B cell (primary cell): ENCODE data around the gene CNTNAP1. TPM values are rescaled to one million over a fixed set of nuclear protein-coding genes. Genes with fewer than 3 reads are reported as not detected.

Source experiments
- ATAC-seq: fragments of 200-7000 bp; cut with Tn5 transposase; one replicate; pipeline ENCODE4 v1.10.0; 2021; ENCODE audit warnings: low read depth, mild to moderate bottlenecking, moderate number of reproducible peaks, moderate library complexity
- CTCF ChIA-PET: fragments of 350-600 bp; sonication (Branson Sonifier 250); formaldehyde crosslinking; loops from one replicate; lab custom pipeline; 2021; ENCODE audit warnings: antibody characterized with exemption, inconsistent platforms; lab: Charles Lee
- POLR2A ChIA-PET: fragments of 350-600 bp; sonication (Branson Sonifier 250); formaldehyde crosslinking; loops from one replicate; lab custom pipeline; 2021; ENCODE audit warnings: antibody characterized with exemption; lab: Charles Lee
- DNase-seq: peaks from one replicate; pipeline ENCODE4 v3.0.0; 2013
- H2AFZ ChIP-seq: 2 replicates; pipeline ENCODE4 v1.6.1; 2012; ENCODE audit warnings: mild to moderate bottlenecking, low read depth, low read length; ENCODE audit not compliant: insufficient read depth, poor library complexity, severe bottlenecking
- H3K27ac ChIP-seq, 2 donors: 1 replicate in 1 of 2; 2 replicates in 1 of 2; pipeline ENCODE4 v1.5.1; 2012 to 2013; ENCODE audit warnings: low read length in 2 of 2, mild to moderate bottlenecking in 2 of 2, moderate library complexity in 1 of 2
- H3K27me3 ChIP-seq, 4 experiments: fragments of 200-600 bp in 1 of 4; sonication (generic) in 1 of 4; replicated peaks in 1 of 4; 1 replicate in 2 of 4; 2 replicates in 2 of 4; pipeline versions ENCODE4 v1.6.1 to v1.7.0; 2013 to 2016; ENCODE audit warnings: low read length in 3 of 4, mild to moderate bottlenecking in 2 of 4, mixed read lengths in 1 of 4, moderate library complexity in 1 of 4; ENCODE audit not compliant: insufficient read depth in 4 of 4, control insufficient read depth in 3 of 4; ENCODE audit errors: control extremely low read depth in 1 of 4
- H3K36me3 ChIP-seq, 2 experiments: replicated peaks in 1 of 2; 1 replicate in 1 of 2; 2 replicates in 1 of 2; pipeline versions ENCODE4 v1.6.1 to v1.7.1; 2013; ENCODE audit warnings: low read length in 1 of 2; ENCODE audit not compliant: insufficient read depth in 2 of 2, control insufficient read depth in 1 of 2; ENCODE audit errors: control extremely low read depth in 1 of 2, extremely low read depth in 1 of 2
- H3K4me1 ChIP-seq, 2 donors: fragments of 200-600 bp in 1 of 2; sonication (generic) in 1 of 2; 1 replicate in 1 of 2; 2 replicates in 1 of 2; pipeline versions ENCODE4 v1.5.1 to v1.6.1; 2013 to 2017; ENCODE audit warnings: low read length in 2 of 2; ENCODE audit not compliant: control insufficient read depth in 2 of 2, insufficient read depth in 2 of 2
- H3K4me2 ChIP-seq: replicated peaks from 2 replicates; pipeline ENCODE3; 2012; ENCODE audit warnings: mild to moderate bottlenecking, low read depth, low read length; ENCODE audit not compliant: poor library complexity, severe bottlenecking
- H3K4me3 ChIP-seq, 5 experiments: fragments of 200-600 bp in 1 of 5; sonication (generic) in 1 of 5; 1 replicate in 3 of 5; 2 replicates in 2 of 5; pipeline versions ENCODE4 v1.5.1 to v1.7.0; 2011 to 2016; ENCODE audit warnings: low read length in 4 of 5, mild to moderate bottlenecking in 4 of 5, low read depth in 2 of 5, control low read depth in 1 of 5, moderate library complexity in 1 of 5; ENCODE audit not compliant: insufficient read depth in 1 of 5; ENCODE audit errors: control extremely low read depth in 1 of 5, extremely low read depth in 1 of 5
- H3K79me2 ChIP-seq: fragments of 200-600 bp; sonication (generic); one replicate; pipeline ENCODE4 v1.6.0; 2016; ENCODE audit warnings: low read length; ENCODE audit not compliant: control insufficient read depth, insufficient read depth
- H3K9ac ChIP-seq: fragments of 200-600 bp; sonication (generic); 2 replicates; pipeline ENCODE4 v1.6.1; 2017; ENCODE audit warnings: mild to moderate bottlenecking, low read length, moderate library complexity
- H3K9me3 ChIP-seq, 3 donors: one replicate each; pipeline versions ENCODE4 v1.6.1 to v1.7.1; 2013; ENCODE audit warnings: low read length in 2 of 3; ENCODE audit not compliant: control insufficient read depth in 2 of 3, insufficient read depth in 1 of 3; ENCODE audit errors: control extremely low read depth in 1 of 3
- H4K20me1 ChIP-seq: 2 replicates; pipeline ENCODE4 v1.6.0; 2012; ENCODE audit warnings: mild to moderate bottlenecking, low read length; ENCODE audit not compliant: insufficient read depth, control insufficient read depth, poor library complexity, severe bottlenecking
- H3K27ac Mint-ChIP-seq: one replicate; pipeline ENCODE4 v1.8.0; 2021; ENCODE audit warnings: mixed read lengths
- H3K27me3 Mint-ChIP-seq: one replicate; pipeline ENCODE4 v1.8.0; 2021; ENCODE audit warnings: mixed read lengths
- H3K4me1 Mint-ChIP-seq: one replicate; pipeline ENCODE4 v1.8.0; 2021; ENCODE audit warnings: mixed read lengths
- H3K4me3 Mint-ChIP-seq: one replicate; pipeline ENCODE4 v1.8.0; 2021; ENCODE audit warnings: mixed read lengths
- H3K9me3 Mint-ChIP-seq: one replicate; pipeline ENCODE4 v1.8.0; 2022; ENCODE audit warnings: mixed read lengths; ENCODE audit not compliant: insufficient read depth
- CTCF ChIP-seq: fragments of 200-600 bp; IDR thresholded peaks from one replicate; pipeline ENCODE4 v1.8.0; 2022; ENCODE audit warnings: antibody characterized with exemption, mild to moderate bottlenecking
- EZH2 ChIP-seq: IDR thresholded peaks from 2 replicates; pipeline ENCODE4 v1.6.1; 2012; ENCODE audit warnings: borderline replicate concordance, low read depth, mild to moderate bottlenecking, moderate library complexity, low read length; ENCODE audit not compliant: insufficient read depth, poor library complexity, severe bottlenecking
- WGBS: methylation state at CpG from one replicate; pipeline ENCODE4 v1.1.5; 2013; ENCODE audit warnings: missing lambda C conversion rate; ENCODE audit not compliant: insufficient coverage; 5-methylcytosine and 5-hydroxymethylcytosine counted together
- intact Hi-C: fragments of 100-400 bp; cut with micrococcal nuclease; formaldehyde crosslinking; loops from one replicate; pipeline ENCODE4 v1.10.0; 2022
- polyA plus RNA-seq: library from polyadenylated mRNA; depleted of rRNA; stranded (reverse); fragments of >200 nt; gene quantifications from 2 replicates; pipeline ENCODE4 v1.2.3, GENCODE V29; 2012
- total RNA-seq, 2 donors: library from RNA; stranded (reverse); fragments of 120-200 nt in 1 of 2; gene quantifications; 1 replicate in 1 of 2; 2 replicates in 1 of 2; pipeline versions ENCODE4 v1.2.3 to v1.2.4, GENCODE V29; 2013 to 2022

The CNTNAP1 gene
- total and polyA plus RNA-seq, 2 donors (not counting 1 experiment from before 2014, with no cell fraction given): 3.5 to 4.7 TPM

GRCh38 chr17:42655528-42655927 lies 26.8 kb upstream of the CNTNAP1 start:
- POLR2A ChIA-PET: no interaction called here
- H3K9ac ChIP-seq: no peak overlapping the region
- no peak overlapping the region for H2AFZ ChIP-seq
- no peak overlapping the region for H3K4me2 ChIP-seq
- intact Hi-C loops: no loop called here
- no peaks in the 10 kb centered on the region for H3K79me2 ChIP-seq
- no peak for DNase-seq
- no peak overlapping the region for H3K4me3 ChIP-seq
- TF ChIP-seq CTCF (no peak), EZH2 (no peak)
- Mint-ChIP-seq H3K4me3 (peak overlapping the region; percentile 11), H3K27me3 (peaks cover 25% of the 10 kb centered on the region), H3K9me3 (no peaks in the 10 kb centered on the region), H3K27ac (no peak overlapping the region), H3K4me1 (peaks cover 34% of the 10 kb centered on the region)
- H3K9me3 ChIP-seq: peaks cover 0 to 4% (median 0%) of the 10 kb centered on the region in 3 donors
- H4K20me1 ChIP-seq: no peaks in the 10 kb centered on the region
- peaks cover 20 to 23% of the 10 kb centered on the region in 2 donors for H3K4me1 ChIP-seq
- no CpG with 5 or more reads among the region's 2 CpGs for whole genome bisulfite sequencing
- no peaks in the 10 kb centered on the region for H3K36me3 ChIP-seq
- no peak overlapping the region for H3K27ac ChIP-seq
- CTCF ChIA-PET: interaction anchor here (1.1 kb wide), 1 partner anchor 77 kb away, joined by 3 read pairs; no protein-coding TSS in a partner anchor
- ATAC-seq: no peak
- peaks cover 0 to 48% (median 15%) of the 10 kb centered on the region in 4 experiments for H3K27me3 ChIP-seq

- no peak overlapping the region for H3K4me3 ChIP-seq
- Mint-ChIP-seq H3K4me1 (peaks cover 35% of the 10 kb centered on the region), H3K4me3 (peak overlapping the region; percentile 93), H3K27me3 (peaks cover 20% of the 10 kb centered on the region), H3K9me3 (no peaks in the 10 kb centered on the region), H3K27ac (no peak overlapping the region)
- H4K20me1 ChIP-seq: no peaks in the 10 kb centered on the region
- no peak overlapping the region for H3K27ac ChIP-seq
- CTCF ChIA-PET: interaction anchor here (1.8 to 4.9 kb wide), 2 partner anchors 22 to 80 kb away, joined by 4 to 18 read pairs; no protein-coding TSS in a partner anchor
- H3K4me2 ChIP-seq: no peak overlapping the region
- DNase-seq: no peak
- peaks cover 0 to 38% (median 13%) of the 10 kb centered on the region in 4 experiments for H3K27me3 ChIP-seq
- H3K36me3 ChIP-seq: no peaks in the 10 kb centered on the region
- POLR2A ChIA-PET: interaction anchor here (1.0 kb wide), 1 partner anchor 12 kb away, joined by 3 read pairs; no protein-coding TSS in a partner anchor
- no peak for TF ChIP-seq CTCF
- TF ChIP-seq EZH2: no peak
- intact Hi-C loops: loop anchor here (2.0 kb wide), 1 partner anchor 21 kb away; no protein-coding TSS in a partner anchor
- ATAC-seq: no peak
- H3K9ac ChIP-seq: no peak overlapping the region
- no peaks in the 10 kb centered on the region for H3K79me2 ChIP-seq
- WGBS: no CpG with 5 or more reads among the region's 9 CpGs
- no peak overlapping the region for H2AFZ ChIP-seq
- peaks cover 0 to 4% (median 0%) of the 10 kb centered on the region in 3 donors for H3K9me3 ChIP-seq
- peaks cover 20 to 23% of the 10 kb centered on the region in 2 donors for H3K4me1 ChIP-seq
These were observed 24.3 kb upstream of the CNTNAP1 start for GRCh38 chr17:42657824-42658588.
